DMS114 treated with DMSO at 0.1 percent for 48 hours (cell line): Measurements from ENCODE around the gene CPT1A.

Experiments
- DNase-seq: peaks from one replicate; lab custom pipeline; 2025; ENCODE audit not compliant: unreplicated experiment; lab: John Stamatoyannopoulos, UW

CPT1A gene

DNA sequence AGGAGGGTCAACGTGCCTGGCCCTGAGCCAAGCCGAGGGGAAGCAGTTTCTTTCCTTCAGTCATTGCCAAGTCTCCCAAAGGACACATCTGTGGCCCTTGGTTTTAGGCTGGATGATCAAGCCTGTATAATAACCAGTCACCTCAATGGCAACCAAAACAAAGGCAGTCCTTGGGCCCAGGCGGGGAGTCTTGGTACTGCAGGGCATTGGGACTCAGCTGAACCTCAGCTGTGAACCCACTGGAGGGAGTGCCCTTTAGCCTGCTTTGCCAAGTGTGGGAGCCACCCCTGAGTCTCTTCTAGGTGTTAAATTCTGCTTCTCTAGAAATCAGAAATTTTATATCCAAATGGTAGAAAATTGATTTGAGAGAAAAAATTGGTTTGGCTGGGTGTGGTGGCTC is 36.9 kb downstream of the CPT1A start:
- DNase-seq: no peak

DNA sequence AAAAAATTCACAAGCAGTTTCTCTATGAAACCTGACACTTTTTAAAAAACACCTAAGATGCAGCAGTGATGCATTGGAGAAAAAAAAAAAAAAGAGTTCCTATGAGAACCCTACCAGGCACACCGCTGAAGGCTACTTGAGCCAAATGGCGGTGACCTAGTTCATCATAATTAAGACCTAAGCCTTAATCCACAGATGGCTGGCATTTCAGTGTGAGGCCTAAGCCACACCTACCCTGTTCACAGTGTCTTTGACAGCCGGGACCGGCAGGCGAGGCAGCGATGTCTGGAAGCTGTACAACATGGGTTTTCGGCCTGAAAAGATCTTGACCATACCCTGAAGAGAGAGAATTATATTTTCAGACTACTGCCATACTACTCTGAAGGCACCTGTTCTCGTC is 38.0 kb downstream of the CPT1A start:
- no peak for DNase-seq

DNA sequence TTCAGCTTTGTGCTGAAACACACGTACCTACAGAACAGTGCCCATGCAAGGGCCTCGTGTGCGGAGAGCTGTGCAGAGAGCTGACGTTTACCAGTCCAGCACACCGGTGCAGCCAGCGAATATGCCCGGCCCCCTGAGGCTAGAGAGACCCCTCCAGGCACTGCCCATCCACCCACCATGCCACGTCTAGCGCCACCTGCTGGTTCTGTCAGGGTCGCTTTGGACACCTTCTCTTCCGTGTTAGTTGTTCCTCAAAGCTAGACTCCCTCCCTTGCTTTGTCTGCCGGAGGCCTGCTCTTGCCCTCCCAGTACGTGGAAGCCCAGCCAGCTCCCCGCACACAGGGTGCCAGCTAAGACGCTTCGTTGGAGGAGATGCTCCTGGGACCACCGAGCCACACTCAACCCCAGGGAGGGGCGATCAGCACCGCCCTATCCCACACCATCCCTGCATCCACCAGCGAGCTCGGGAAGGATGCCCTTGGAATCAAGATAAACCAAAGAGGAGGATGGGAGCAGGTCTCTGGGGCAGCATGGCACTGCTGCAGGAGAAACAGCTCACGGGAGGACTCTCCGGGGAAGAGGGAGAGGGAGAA is 43.4 kb downstream of the CPT1A start:
- no peak for DNase-seq

DNA sequence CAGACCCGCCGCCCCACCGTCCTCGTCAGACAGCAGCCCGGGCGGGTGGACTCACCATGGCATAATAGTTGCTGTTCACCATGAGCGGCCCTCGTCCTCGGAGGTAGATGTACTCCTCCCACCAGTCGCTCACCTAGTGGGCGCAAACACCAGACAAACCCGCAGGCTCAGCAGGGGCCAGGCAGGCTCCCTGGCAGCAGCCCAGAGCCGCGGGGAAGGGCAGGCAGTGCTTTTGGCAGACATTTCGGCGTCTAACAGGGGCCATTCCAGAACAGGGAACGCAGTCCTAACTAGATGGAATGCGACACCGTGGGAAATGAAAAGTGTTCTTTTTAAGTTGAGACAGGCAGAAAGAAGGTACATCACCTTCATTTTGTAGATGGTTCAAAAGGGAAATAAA is 44.9 kb downstream of the CPT1A start:
- DNase-seq: no peak

DNA sequence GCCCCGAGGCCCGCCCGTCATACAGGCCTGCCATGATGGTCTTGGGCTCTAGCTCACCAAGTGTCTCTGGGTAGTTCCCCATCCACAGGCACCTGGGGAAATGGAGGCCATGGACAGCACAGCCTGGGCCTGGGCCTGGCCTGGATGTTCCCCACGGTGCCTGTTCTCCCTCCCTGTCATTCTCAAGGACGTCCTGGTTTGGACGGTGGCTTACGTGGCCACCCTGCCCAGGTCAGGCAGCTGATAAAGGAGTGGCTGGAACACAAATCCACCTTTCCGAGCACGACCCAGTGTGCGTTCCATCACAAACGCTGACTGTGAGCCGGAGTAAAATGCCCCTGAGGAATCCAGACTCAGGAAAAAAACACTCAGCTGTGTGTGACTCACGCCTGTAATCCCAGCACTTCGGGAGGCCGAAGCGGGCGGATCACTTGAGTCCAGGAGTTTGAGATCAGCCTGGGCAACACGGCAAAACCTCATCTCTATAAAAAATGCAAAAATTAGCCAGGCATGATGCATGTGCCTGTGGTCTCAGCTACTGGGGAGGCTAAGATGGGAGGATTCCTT is 49.2 kb downstream of the CPT1A start:
- no peak for DNase-seq

DNA sequence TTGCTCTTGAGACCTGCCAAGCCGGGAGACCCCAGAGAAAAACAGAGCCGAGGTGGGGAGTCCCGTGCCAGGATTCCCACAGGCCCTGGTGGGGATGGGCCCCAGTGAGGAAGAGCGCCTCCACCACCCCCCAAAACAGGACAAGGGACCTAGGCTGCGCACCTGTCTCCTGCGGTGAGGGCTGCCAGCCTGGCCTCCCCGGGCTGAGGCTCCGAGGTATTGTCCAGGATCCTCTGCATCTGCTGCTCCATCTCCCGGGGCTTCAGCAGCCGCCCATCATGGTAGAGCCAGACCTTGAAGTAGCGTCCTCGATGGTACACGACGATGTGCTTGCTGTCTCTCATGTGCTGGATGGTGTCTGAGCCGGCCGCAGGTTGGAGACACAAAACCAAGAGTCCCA is 57.1 kb downstream of the CPT1A start:
- DNase-seq: no peak

DNA sequence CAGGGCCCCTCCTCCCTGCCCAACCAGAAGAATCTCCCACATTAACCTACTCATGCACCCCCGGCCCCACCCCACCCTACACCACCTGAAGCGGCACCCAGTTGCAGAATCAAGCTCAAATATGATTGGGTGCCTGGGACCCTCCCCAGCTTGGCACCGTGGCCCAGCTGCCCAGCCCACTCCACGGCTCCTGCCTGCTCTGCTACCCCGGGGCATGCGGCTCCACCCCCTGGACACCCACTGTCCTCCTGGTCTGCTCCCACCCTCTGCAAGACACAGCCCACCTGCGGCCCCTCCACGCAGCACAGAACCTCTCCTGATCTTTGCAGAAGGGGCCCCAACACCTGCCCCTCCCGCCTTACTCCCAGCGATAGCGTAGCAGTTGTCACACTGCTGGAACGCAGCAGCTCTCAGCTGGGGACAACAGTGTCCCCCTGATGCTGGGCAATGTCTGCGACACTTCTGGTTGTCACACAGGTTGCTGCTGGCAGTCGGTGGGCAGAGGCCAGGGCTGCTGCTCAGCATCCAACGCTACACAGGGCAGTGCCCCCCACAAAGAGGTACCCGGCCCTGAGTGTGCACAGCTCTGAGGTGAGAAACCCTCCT is 58.4 kb downstream of the CPT1A start:
- DNase-seq: no peak

DNA sequence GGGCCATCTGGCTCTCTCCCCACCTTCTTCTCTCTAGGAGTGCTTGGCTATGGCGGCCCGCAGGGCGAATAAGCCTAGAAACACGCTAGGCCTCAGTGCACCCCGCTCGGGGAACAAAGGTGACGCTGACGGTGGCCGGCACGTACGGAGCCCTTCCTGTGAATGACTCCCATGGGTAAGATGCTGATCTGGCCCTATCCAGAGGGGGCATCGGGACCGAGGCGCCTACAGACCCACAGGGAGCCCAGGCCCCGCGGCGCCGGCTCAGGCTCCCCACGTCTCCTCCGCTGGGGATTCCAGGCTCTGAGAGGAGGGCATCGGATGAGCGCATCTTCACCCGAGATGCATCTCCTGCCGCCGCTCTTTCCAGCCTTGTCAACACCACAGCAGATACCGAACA is 59.0 kb downstream of the CPT1A start:
- DNase-seq: no peak

DNA sequence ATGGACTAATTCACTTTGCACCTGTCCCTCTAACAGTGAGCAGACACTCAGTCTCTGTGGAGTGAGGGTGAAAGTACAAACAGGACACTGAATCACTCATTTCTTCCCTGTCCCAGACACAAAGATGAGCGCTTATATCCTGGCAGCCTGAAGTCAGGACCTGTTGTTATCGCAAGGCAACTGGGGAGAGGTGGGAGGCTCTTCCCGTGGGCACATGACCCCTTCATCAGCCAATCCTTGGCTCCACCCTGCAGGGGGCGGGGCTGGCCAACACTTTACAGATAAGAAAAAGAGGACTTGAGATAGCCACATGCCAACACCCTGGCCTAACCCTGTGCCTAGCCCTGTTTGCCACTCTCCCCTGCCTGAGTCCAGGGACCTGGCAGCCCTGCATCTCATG is 60.9 kb downstream of the CPT1A start:
- DNase-seq: peak; percentile 73

DNA sequence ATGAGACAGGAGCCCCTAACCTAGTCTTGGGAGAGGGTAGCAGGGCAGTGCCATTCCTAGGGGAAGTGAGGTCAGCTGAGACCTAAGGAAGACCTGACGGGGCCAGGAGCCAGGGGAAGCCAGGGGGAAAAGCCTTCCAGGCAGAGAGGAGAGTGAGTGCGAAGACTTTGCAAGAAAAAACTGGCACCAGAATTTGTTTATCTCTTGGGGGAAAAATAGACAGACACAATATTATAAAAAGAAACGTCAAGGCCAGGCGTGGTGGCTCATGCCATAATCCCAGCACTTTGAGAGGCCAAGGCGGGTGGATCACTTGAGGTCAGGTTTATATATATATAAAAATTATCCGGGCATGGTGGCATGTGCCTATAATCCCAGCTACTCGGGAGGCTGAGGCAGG is 63.5 kb downstream of the CPT1A start:
- DNase-seq: no peak

DNA sequence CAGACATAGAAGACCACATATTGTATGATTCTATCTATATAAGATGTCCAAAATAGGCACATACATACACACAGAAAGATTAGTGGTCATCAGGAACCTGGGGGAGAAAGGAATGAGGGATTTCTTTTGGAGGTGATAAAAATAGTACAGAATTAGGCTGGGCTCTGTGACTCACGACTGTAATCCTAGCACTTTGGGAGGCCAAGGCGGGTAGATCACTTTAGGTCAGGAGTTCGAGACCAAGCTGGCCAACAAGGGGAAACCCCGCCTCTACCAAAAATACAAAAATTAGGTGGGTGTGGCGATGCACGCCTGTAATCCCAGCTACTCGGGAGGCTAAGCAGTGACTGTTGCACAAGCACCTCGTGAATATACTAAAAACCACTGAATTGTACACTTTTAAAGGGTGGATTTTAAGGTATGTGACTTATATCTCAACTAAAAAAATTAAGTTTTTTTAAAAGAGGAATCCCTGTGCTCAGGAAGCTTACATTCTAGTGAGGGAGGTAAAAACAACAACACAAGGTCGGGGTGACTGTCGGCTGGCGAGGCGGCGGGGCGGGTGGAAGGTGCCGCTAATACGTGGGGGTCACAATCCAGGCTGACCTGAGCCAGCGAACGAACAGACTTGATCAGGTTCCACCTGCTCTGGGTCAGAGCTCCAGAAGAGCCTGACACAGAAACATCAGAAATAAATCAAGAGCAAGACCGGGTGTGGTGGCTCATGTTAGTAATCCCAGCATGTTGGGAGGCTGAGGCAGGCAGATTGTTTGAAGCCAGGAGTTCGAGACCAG is 65.1 kb downstream of the CPT1A start:
- no peak for DNase-seq

DNA sequence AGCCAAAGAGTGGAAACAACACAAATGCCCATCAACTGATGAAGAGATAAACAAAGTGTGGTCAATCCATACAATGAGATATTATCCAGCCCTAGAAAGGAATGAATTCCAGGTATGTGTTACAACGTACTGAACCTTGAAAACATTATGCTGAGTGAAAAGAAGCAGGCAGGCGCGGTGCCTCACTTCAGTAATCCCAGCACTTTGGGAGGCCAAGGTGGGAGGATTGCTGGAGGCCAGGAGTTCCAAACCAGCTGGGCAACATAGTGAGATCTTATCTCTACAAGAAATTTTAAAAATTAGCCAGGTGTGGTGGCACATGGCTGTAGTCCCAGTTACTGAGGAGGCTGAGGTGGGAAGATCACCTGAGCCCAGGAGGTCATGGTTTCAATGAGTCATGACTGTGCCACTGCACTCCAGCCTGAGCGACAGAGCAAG is 65.7 kb downstream of the CPT1A start:
- DNase-seq: no peak

DNA sequence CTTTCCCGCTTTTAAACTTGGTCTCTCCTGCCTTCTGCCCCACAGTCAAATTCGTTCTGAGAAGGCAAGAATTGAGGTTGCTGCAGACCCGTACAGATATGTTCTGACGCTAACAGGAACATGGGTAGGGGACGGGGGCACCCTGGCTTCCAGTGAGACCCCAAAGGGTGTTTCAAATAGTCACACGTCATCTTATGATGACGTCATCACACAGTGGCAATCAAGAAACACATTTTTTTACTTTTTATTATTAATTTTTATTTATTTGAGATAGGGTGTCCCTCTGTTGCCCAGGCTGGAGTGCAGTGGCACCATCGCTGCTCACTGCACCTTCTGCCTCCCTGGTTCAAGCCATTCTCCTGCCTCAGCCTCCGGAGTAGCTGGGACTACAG is 67.5 kb downstream of the CPT1A start:
- DNase-seq: no peak

DNA sequence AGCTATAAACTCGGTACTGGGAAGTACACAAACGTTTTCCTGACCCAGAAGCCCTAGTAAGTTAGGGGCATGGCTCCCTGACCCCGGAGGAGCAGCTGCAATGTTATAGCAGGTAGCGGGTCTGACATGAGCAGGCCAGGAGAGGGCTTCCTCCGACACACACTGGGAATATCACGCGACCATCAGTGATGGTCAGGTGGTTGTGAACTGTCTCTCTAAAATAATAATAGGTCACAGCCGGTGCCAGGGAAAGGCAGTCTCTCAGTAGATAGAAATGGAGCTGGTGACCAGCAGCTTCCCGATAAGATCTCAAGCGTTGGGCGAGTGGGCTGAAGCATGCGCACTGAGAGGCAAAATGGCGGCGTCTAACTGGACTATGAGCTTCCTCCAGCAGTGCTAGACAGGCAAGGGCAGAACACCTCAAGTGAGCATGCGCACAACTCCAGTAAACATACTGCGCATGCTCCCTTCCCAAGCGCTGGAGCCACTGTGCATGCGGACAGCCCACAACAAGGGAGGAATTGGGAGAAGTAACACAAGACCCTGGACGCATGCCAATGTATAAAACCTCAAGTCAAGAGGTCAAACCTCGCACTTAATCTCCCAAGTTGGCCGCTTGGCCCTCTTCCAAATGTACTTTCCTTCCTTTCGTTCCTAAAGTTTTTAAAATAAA is 68.1 kb downstream of the CPT1A start:
- DNase-seq: no peak

DNA sequence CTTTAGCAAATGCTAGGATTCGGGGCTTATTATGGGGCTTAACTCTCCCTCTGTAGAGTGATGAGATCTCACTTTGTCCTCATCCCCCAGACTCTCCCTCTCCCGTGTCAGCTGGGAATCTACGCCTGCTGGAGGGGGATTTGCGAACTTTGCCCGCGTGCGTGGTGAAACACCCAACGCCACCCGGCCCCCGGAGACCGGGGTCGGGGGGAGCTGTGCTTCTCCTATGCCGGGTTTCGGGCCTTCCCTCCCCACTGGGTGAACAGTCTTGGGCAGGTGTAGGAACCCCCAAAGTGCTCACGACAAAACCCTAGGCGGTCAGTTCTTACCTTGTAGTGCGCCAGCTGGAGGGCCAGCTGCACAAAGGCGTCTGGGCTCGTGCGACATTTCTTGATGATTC is 68.8 kb downstream of the CPT1A start:
- DNase-seq: no peak

DNA sequence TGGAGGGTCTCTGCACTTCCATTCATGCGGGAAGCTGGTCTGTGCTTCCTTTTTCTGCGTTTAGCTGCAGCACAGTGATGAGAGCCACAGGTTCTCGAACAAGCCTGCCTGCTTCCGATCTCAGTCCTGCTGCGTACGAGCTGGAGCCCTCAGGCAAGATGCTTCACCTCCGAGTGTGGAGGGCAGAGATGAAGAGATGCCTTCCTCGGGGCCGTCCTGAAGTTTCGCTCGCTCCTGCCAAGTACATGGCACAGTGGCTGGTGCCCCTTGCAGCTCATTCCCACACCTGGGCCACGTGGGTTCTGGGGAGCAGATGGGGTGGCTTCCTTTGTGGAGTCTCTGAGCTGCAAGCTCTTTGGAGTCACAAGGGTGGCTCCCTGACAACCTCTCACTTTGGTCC is 70.9 kb downstream of the CPT1A start:
- no peak for DNase-seq

DNA sequence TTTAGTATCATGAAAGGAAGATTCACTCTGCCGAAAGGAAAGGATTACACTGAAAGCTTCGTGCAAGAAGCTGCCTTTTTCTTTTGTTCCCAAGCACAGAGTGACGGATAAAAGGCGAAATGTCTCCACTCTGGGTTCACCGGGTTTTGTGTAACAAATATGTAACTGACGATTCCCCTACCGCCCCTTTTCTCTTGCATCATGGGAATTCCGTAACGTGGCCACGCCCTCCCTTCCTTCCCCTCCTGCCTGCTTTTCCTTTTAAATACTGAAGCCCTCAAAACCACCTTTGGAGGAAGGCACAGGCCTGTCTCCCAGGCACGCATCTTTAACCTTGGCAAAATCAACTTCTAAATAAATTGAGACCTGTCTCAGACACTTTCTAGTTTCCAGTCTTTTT is 74.0 kb downstream of the CPT1A start:
- DNase-seq: no peak

DNA sequence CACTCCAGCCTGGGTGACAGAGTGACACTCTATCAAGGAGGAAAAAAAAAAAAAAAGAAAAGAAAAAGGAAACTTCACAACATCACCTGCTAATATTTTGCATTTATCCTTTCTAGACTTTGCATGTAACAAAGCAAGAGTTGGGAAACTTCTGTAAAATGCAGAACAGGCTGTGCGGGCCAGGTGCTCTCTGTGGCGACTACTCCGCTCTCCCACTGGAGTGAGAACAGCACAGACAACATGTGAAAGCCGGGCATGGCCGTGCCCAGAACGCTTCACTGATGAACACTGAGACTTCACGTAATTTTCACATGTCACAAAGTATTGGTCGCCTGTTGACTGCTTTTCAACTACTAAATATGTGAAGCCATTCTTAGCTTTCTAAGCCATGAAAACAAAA is 74.9 kb downstream of the CPT1A start:
- no peak for DNase-seq

DNA sequence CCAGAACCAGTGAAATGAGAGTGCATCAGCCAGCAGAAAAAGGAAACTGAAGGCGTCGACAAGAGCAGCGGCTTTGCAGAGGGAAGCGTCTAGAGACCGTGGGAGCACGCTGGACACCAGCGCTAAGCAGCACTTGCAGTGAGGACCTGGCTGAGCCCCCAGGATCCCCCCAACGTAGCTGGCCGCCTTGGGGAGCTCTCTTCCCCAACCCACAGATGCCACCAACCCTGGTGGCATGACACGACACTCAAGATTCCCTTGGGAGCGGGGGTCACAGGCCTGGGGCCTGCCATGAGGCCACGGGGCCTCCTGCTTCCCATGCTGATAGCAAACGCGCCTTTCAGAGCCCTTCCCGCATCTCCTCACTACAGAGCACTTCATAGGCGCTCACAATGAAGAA is 77.0 kb downstream of the CPT1A start:
- DNase-seq: no peak

DNA sequence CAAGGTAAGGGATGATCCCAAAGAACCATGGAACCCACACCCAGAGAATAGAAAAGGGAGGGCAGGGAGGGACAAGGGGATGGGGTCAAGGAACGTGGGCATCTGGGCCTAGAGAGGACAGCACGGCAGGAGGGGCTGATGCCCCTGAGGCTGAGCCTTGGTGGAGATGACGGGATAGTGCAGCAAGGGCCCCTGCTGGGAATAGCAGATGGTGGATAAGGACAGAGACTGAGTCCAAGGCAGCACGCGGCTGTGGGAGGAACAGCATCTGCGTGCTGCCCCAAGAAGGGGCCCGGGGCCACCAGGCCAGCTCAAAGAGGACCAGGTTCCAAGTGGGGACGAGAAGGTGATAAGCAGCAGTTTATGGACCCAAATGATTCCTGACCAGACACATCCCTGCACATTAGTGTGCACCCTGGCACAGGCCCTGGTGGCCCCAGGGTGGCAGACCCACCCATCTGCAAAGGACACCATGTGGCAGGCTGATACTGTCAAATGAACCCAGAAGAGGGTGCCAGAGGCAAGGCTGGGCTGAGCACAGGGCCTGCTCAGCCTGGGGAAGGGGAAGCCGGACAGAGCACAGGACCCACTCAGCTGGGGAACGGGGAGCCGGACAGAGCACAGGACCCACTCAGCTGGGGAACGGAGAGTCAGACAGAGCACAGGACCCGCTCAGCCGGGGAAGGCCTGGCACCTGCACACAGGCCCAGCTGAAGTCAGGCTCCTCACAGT is 77.6 kb downstream of the CPT1A start:
- no peak for DNase-seq

DNA sequence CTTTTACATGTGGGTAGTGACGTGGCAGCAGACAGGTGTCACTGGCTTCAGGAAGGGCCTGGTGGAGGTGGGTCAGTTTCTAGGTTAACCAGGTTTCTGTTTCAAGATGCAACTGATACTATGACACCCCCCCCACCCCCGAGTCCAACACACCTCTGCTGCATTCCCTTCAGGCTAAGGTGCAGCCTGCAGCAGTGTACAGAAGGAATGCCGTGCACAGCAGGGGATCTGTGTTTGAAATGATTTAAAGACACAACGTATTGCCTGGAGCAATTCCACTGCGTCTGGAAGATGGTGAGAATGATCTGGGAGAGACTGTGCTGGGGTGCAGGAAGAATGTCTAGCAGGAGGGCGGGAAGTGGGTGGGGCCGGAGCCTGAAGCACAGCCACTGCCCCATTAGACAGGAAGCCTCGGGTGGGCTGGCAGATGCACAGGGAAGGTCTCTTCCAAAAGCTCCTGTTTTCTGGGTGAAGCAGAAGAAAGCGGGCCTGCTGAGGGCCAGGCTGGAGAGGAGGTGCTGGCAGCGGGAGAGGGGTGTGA is 78.5 kb downstream of the CPT1A start:
- DNase-seq: no peak
